ENCODE measurements around the gene XPNPEP1.

The XPNPEP1 gene

DNA sequence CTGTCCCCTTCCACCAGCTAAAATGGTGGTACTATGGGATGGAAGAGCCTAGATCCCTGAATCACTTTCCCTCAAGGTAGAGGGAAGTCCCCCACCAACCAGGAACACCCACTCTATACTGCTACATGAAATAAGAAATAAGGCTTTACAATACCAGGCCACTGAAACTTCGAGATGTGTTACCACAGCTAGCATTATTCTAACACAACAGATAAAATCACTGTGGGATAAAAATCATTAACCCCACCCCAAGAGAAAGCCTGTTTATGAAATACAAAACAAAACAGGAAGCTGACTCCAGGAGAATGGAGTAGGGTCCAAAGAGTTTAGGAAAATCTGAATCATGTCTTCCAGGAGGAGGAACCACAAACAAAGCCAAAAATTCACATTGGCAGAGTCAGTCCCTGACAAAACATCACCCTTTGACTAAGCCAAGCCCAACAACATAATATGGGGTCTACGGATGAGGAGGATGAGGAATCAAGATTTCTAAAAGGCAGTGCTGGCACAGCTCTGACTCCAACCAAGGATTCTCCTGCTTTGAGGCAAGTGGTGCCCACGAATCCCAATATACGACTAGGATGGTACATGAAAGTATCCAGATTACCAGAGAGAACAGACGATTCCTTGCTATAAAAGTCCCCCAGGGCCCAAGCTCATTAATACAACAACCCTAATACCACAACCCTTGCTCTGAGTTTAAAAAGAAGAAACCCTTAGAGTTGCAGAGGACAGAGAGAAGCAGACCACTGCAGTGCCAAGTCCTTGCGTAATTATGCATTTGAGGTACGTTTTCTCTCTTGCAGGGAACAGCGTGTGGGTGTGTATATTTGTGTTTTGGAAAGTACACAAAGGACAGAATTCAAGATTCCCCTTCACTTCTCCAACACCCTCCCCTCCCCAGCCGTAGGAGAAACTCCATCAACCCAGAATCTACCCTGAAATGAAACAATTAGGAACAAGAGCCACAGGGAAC, 23.7 kb downstream of the XPNPEP1 start:
- no CpG with 5 or more reads among the region's 9 CpGs for WGBS, 2 donors (ENCODE audit: extremely low coverage in 2 of 2, insufficient read length in 2 of 2, insufficient replicate concordance in 1 of 2)
- Histone ChIP-seq H3K18ac (ENCODE audit: low read length) (no peak overlapping the region), H3K9ac (ENCODE audit: low read depth, low read length, poor library complexity) (no peak overlapping the region), H3K79me1 (ENCODE audit: low read depth, low read length) (peaks cover 3% of the 10 kb centered on the region), H3K27me3 (ENCODE audit: control insufficient read depth in 3 of 3, insufficient read depth in 3 of 3, low read depth in 1 of 3, low read length in 3 of 3) (no peaks in the 10 kb centered on the region), H4K91ac (ENCODE audit: low read depth, low read length, poor library complexity) (no peak overlapping the region), H2AFZ (ENCODE audit: low read length) (no peak overlapping the region), H3K4me3 (ENCODE audit: low read length in 2 of 2) (no peak overlapping the region), H3K27ac (replicated peaks; ENCODE audit: low read length) (no peak overlapping the region), H3K14ac (ENCODE audit: low read length) (no peak overlapping the region), H3K4me1 (ENCODE audit: control insufficient read depth in 2 of 2, insufficient read depth in 1 of 2, low read depth in 1 of 2, low read length in 2 of 2) (peaks cover 0 to 10% of the 10 kb centered on the region in 2 donors), H4K8ac (ENCODE audit: low read depth, low read length) (no peak overlapping the region), H2BK120ac (ENCODE audit: low read depth, low read length) (no peak overlapping the region), H2BK5ac (ENCODE audit: low read length) (no peak overlapping the region), H2AK5ac (ENCODE audit: low read depth, low read length) (no peak overlapping the region), H2BK12ac (ENCODE audit: low read length) (no peak overlapping the region), H3K4me2 (ENCODE audit: insufficient read depth, low read length, poor library complexity, severe bottlenecking) (no peak overlapping the region), H3K4ac (ENCODE audit: low read length) (no peak overlapping the region), H2BK15ac (ENCODE audit: low read length) (no peak overlapping the region), H3K36me3 (replicated peaks in 1 of 2; ENCODE audit: control insufficient read depth in 2 of 2, insufficient read depth in 2 of 2, low read length in 2 of 2) (peaks cover 0 to 7% of the 10 kb centered on the region in 2 donors), H3K9me3 (replicated peaks in 1 of 2; ENCODE audit: control insufficient read depth in 2 of 2, insufficient read depth in 1 of 2, low read depth in 1 of 2, low read length in 2 of 2) (no peaks in the 10 kb centered on the region), H3K23ac (ENCODE audit: low read depth, low read length, poor library complexity) (no peak overlapping the region)
- no peak for DNase-seq (ENCODE audit: low spot score)

DNA sequence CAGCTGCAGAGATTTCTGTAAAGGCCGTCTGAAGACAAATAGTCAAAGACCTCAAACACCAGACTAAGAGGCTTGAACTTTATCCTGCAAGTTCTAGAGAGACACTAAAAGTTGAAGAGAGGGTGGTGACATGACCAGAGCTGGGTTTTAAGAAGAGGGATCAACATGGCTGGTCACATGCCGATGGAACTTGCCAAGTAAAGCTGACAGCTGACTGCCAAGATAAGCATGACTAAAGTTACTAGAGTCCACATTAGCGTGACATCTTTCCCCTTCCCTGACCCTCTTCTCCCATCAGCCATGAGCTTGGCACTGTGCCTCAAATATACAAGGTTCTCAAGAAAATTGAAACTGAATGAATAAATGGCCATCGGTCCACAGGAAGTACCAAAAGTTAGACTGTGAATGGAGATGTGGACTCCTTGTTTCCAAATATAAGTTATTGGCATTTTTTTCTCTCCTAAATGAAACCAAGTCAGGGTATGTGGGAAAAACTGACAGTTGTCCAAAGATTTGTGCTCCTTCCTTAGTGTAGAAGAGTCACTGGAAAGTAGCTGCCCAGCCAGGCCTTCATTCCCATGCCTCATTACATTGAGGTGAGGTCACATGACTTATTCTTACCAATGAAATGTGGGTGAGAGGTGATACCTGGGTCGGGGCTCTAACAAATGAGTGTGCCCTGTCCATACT, 24.5 kb downstream of the XPNPEP1 start:
- peaks cover 3% of the 10 kb centered on the region for H3K79me1 ChIP-seq (ENCODE audit: low read depth, low read length)
- no peaks in the 10 kb centered on the region for H3K9me3 ChIP-seq (replicated peaks in 1 of 2; ENCODE audit: control insufficient read depth in 2 of 2, insufficient read depth in 1 of 2, low read depth in 1 of 2, low read length in 2 of 2)
- H3K18ac ChIP-seq (ENCODE audit: low read length): no peak overlapping the region
- H2BK5ac ChIP-seq (ENCODE audit: low read length): no peak overlapping the region
- no peak overlapping the region for H2AFZ ChIP-seq (ENCODE audit: low read length)
- no peak overlapping the region for H3K9ac ChIP-seq (ENCODE audit: low read depth, low read length, poor library complexity)
- H3K4me1 ChIP-seq (ENCODE audit: control insufficient read depth in 2 of 2, insufficient read depth in 1 of 2, low read depth in 1 of 2, low read length in 2 of 2): peaks cover 0 to 14% of the 10 kb centered on the region in 2 donors
- no peak overlapping the region for H3K14ac ChIP-seq (ENCODE audit: low read length)
- H3K23ac ChIP-seq (ENCODE audit: low read depth, low read length, poor library complexity): no peak overlapping the region
- no CpG with 5 or more reads among the region's 5 CpGs for WGBS, 2 donors (ENCODE audit: extremely low coverage in 2 of 2, insufficient read length in 2 of 2, insufficient replicate concordance in 1 of 2)
- no peak overlapping the region for H4K91ac ChIP-seq (ENCODE audit: low read depth, low read length, poor library complexity)
- no peak overlapping the region for H2AK5ac ChIP-seq (ENCODE audit: low read depth, low read length)
- no peak overlapping the region for H4K8ac ChIP-seq (ENCODE audit: low read depth, low read length)
- no peak overlapping the region for H3K4me3 ChIP-seq (ENCODE audit: low read length in 2 of 2)
- no peak overlapping the region for H2BK15ac ChIP-seq (ENCODE audit: low read length)
- H2BK12ac ChIP-seq (ENCODE audit: low read length): no peak overlapping the region
- H3K27ac ChIP-seq (replicated peaks; ENCODE audit: low read length): no peak overlapping the region
- H3K36me3 ChIP-seq (replicated peaks in 1 of 2; ENCODE audit: control insufficient read depth in 2 of 2, insufficient read depth in 2 of 2, low read length in 2 of 2): peaks cover 0 to 5% of the 10 kb centered on the region in 2 donors
- H3K4ac ChIP-seq (ENCODE audit: low read length): no peak overlapping the region
- no peak for DNase-seq (ENCODE audit: low spot score)
- no peak overlapping the region for H3K4me2 ChIP-seq (ENCODE audit: insufficient read depth, low read length, poor library complexity, severe bottlenecking)
- no peak overlapping the region for H2BK120ac ChIP-seq (ENCODE audit: low read depth, low read length)
- H3K27me3 ChIP-seq (ENCODE audit: control insufficient read depth in 3 of 3, insufficient read depth in 3 of 3, low read depth in 1 of 3, low read length in 3 of 3): no peaks in the 10 kb centered on the region

DNA sequence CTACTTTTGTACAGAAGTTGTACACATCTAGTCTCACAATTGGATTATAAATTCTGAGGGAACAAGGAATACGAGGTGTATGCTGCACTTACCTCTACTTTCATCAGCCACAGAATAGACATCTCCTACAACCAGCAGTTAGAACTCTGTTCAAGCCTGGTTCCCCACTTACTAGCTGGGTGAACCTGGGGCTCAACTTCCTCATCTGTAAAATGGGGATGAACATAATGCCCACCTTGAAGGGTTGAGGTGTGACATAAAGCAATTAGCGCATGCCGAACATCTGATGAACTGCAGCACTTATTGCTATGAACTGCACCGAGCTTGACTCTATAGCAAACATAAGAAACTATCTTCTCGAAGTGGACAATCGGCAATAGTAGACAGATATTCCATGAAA, 25.3 kb downstream of the XPNPEP1 start:
- H3K36me3 ChIP-seq (replicated peaks in 1 of 2; ENCODE audit: control insufficient read depth in 2 of 2, insufficient read depth in 2 of 2, low read length in 2 of 2): peaks cover 0 to 5% of the 10 kb centered on the region in 2 donors
- H4K91ac ChIP-seq (ENCODE audit: low read depth, low read length, poor library complexity): no peak overlapping the region
- WGBS, 2 donors (ENCODE audit: extremely low coverage in 2 of 2, insufficient read length in 2 of 2, insufficient replicate concordance in 1 of 2): no CpG with 5 or more reads among the region's 6 CpGs
- H3K18ac ChIP-seq (ENCODE audit: low read length): no peak overlapping the region
- no peak overlapping the region for H3K9ac ChIP-seq (ENCODE audit: low read depth, low read length, poor library complexity)
- no peak overlapping the region for H2AK5ac ChIP-seq (ENCODE audit: low read depth, low read length)
- no peak overlapping the region for H2AFZ ChIP-seq (ENCODE audit: low read length)
- no peak overlapping the region for H3K4me3 ChIP-seq (ENCODE audit: low read length in 2 of 2)
- no peak overlapping the region for H2BK12ac ChIP-seq (ENCODE audit: low read length)
- no peak overlapping the region for H3K27ac ChIP-seq (replicated peaks; ENCODE audit: low read length)
- no peak for DNase-seq (ENCODE audit: low spot score)
- H3K79me1 ChIP-seq (ENCODE audit: low read depth, low read length): peaks cover 3% of the 10 kb centered on the region
- no peaks in the 10 kb centered on the region for H3K27me3 ChIP-seq (ENCODE audit: control insufficient read depth in 3 of 3, insufficient read depth in 3 of 3, low read depth in 1 of 3, low read length in 3 of 3)
- H3K4me2 ChIP-seq (ENCODE audit: insufficient read depth, low read length, poor library complexity, severe bottlenecking): no peak overlapping the region
- no peak overlapping the region for H3K23ac ChIP-seq (ENCODE audit: low read depth, low read length, poor library complexity)
- peaks cover 6 to 20% of the 10 kb centered on the region in 2 donors for H3K4me1 ChIP-seq (ENCODE audit: control insufficient read depth in 2 of 2, insufficient read depth in 1 of 2, low read depth in 1 of 2, low read length in 2 of 2)
- no peak overlapping the region for H2BK5ac ChIP-seq (ENCODE audit: low read length)
- H3K4ac ChIP-seq (ENCODE audit: low read length): no peak overlapping the region
- H2BK15ac ChIP-seq (ENCODE audit: low read length): no peak overlapping the region
- no peak overlapping the region for H4K8ac ChIP-seq (ENCODE audit: low read depth, low read length)
- no peak overlapping the region for H2BK120ac ChIP-seq (ENCODE audit: low read depth, low read length)
- H3K14ac ChIP-seq (ENCODE audit: low read length): no peak overlapping the region
- H3K9me3 ChIP-seq (replicated peaks in 1 of 2; ENCODE audit: control insufficient read depth in 2 of 2, insufficient read depth in 1 of 2, low read depth in 1 of 2, low read length in 2 of 2): no peaks in the 10 kb centered on the region

DNA sequence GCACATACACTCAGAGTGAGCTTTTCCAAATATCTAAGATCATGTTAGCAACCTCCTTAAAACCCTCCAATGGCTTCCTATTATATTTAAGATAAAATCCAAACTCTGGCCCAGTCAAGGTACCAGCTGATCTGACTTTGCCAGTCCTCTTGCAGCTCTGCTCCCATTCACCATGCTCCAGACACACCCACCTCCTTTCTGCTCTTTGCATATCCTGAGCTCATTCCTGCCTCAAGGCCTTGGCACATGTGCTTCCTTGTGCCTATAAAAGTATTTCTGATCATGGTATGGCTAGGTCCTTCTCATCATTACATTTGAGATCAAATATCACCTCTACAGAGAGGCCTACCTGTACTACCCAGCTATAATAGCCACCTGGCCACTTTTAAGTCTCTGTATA, 27.5 kb downstream of the XPNPEP1 start:
- no peak overlapping the region for H2AK5ac ChIP-seq (ENCODE audit: low read depth, low read length)
- no peak overlapping the region for H3K4me2 ChIP-seq (ENCODE audit: insufficient read depth, low read length, poor library complexity, severe bottlenecking)
- H4K8ac ChIP-seq (ENCODE audit: low read depth, low read length): no peak overlapping the region
- no peak overlapping the region for H2AFZ ChIP-seq (ENCODE audit: low read length)
- no peak overlapping the region for H4K91ac ChIP-seq (ENCODE audit: low read depth, low read length, poor library complexity)
- H3K18ac ChIP-seq (ENCODE audit: low read length): no peak overlapping the region
- H3K23ac ChIP-seq (ENCODE audit: low read depth, low read length, poor library complexity): no peak overlapping the region
- no peak overlapping the region for H3K4ac ChIP-seq (ENCODE audit: low read length)
- no peak overlapping the region for H3K9ac ChIP-seq (ENCODE audit: low read depth, low read length, poor library complexity)
- H3K14ac ChIP-seq (ENCODE audit: low read length): no peak overlapping the region
- H3K36me3 ChIP-seq (replicated peaks in 1 of 2; ENCODE audit: control insufficient read depth in 2 of 2, insufficient read depth in 2 of 2, low read length in 2 of 2): peaks cover 0 to 19% of the 10 kb centered on the region in 2 donors
- H3K27me3 ChIP-seq (ENCODE audit: control insufficient read depth in 3 of 3, insufficient read depth in 3 of 3, low read depth in 1 of 3, low read length in 3 of 3): no peaks in the 10 kb centered on the region
- peaks cover 0 to 3% of the 10 kb centered on the region in 2 donors for H3K9me3 ChIP-seq (replicated peaks in 1 of 2; ENCODE audit: control insufficient read depth in 2 of 2, insufficient read depth in 1 of 2, low read depth in 1 of 2, low read length in 2 of 2)
- no peak overlapping the region for H3K27ac ChIP-seq (replicated peaks; ENCODE audit: low read length)
- H2BK15ac ChIP-seq (ENCODE audit: low read length): no peak overlapping the region
- no peak overlapping the region for H2BK5ac ChIP-seq (ENCODE audit: low read length)
- no peak overlapping the region for H2BK12ac ChIP-seq (ENCODE audit: low read length)
- peaks cover 8 to 24% of the 10 kb centered on the region in 2 donors for H3K4me1 ChIP-seq (ENCODE audit: control insufficient read depth in 2 of 2, insufficient read depth in 1 of 2, low read depth in 1 of 2, low read length in 2 of 2)
- DNase-seq (ENCODE audit: low spot score): no peak
- H2BK120ac ChIP-seq (ENCODE audit: low read depth, low read length): no peak overlapping the region
- no peak overlapping the region for H3K4me3 ChIP-seq (ENCODE audit: low read length in 2 of 2)
- H3K79me1 ChIP-seq (ENCODE audit: low read depth, low read length): peaks cover 3% of the 10 kb centered on the region
